CD14-positive monocyte (primary cell): ENCODE data around the gene PFN1. TPM values are rescaled to one million over a fixed set of nuclear protein-coding genes. Genes with fewer than 3 reads are reported as not detected.

Experiments used
- DNase-seq, 3 donors: peaks; one replicate each; pipeline ENCODE4 v3.0.0-alpha.2; 2011 to 2022
- H2AFZ ChIP-seq: 2 replicates; pipeline ENCODE4 v1.6.0; 2012; ENCODE audit warnings: mild to moderate bottlenecking, low read depth, low read length, inconsistent platforms; ENCODE audit not compliant: insufficient read depth, poor library complexity, severe bottlenecking
- H3K27ac ChIP-seq, 2 donors: 1 replicate in 1 of 2; 2 replicates in 1 of 2; pipeline ENCODE4 v1.5.1; 2012 to 2013; ENCODE audit warnings: low read length in 2 of 2, control low read depth in 1 of 2, inconsistent platforms in 1 of 2, low read depth in 1 of 2, mild to moderate bottlenecking in 1 of 2
- H3K27me3 ChIP-seq, 2 donors: one replicate each; pipeline versions ENCODE4 v1.6.0 to v1.6.1; 2011 to 2013; ENCODE audit warnings: low read length in 2 of 2; ENCODE audit not compliant: control insufficient read depth in 2 of 2, insufficient read depth in 2 of 2
- H3K36me3 ChIP-seq, 2 donors: replicated peaks in 1 of 2; 1 replicate in 1 of 2; 2 replicates in 1 of 2; pipeline versions ENCODE4 v1.5.1 to v1.6.1; 2012 to 2013; ENCODE audit warnings: low read length in 2 of 2, control low read depth in 1 of 2, inconsistent platforms in 1 of 2, mild to moderate bottlenecking in 1 of 2; ENCODE audit not compliant: insufficient read depth in 2 of 2, control insufficient read depth in 1 of 2
- H3K4me1 ChIP-seq, 2 donors: 1 replicate in 1 of 2; 2 replicates in 1 of 2; pipeline versions ENCODE4 v1.5.1 to v1.6.1; 2012 to 2013; ENCODE audit warnings: low read length in 2 of 2, control low read depth in 1 of 2, inconsistent platforms in 1 of 2, mild to moderate bottlenecking in 1 of 2, moderate library complexity in 1 of 2; ENCODE audit not compliant: insufficient read depth in 2 of 2, control insufficient read depth in 1 of 2
- H3K4me2 ChIP-seq: replicated peaks from 2 replicates; pipeline ENCODE3; 2012; ENCODE audit warnings: low read length, moderate library complexity, mild to moderate bottlenecking; ENCODE audit not compliant: poor library complexity, severe bottlenecking; ENCODE audit errors: extremely low read depth
- H3K4me3 ChIP-seq, 3 experiments: fragments of 200-600 bp in 1 of 3; sonication (generic) in 1 of 3; replicated peaks in 1 of 3; 1 replicate in 2 of 3; 2 replicates in 1 of 3; pipeline ENCODE4 v1.5.1; 2011 to 2013; ENCODE audit warnings: low read length in 3 of 3, mild to moderate bottlenecking in 3 of 3, control low read depth in 2 of 3, low read depth in 2 of 3, inconsistent platforms in 1 of 3, moderate library complexity in 1 of 3
- H3K79me2 ChIP-seq: 2 replicates; pipeline ENCODE4 v1.6.0; 2012; ENCODE audit warnings: mild to moderate bottlenecking, control low read depth, inconsistent platforms, low read length, moderate library complexity; ENCODE audit not compliant: insufficient read depth
- H3K9ac ChIP-seq: 2 replicates; pipeline ENCODE4 v1.6.0; 2017; ENCODE audit warnings: low read length, mild to moderate bottlenecking; ENCODE audit not compliant: insufficient read depth, poor library complexity, severe bottlenecking
- H3K9me3 ChIP-seq, 2 donors: replicated peaks in 1 of 2; 1 replicate in 1 of 2; 2 replicates in 1 of 2; pipeline versions ENCODE4 v1.5.1 to v1.6.1; 2012 to 2013; ENCODE audit warnings: low read length in 2 of 2, control low read depth in 1 of 2; ENCODE audit not compliant: control insufficient read depth in 1 of 2, insufficient read depth in 1 of 2
- H4K20me1 ChIP-seq: 2 replicates; pipeline ENCODE4 v1.6.0; 2012; ENCODE audit warnings: mild to moderate bottlenecking, low read length, control low read depth, moderate library complexity; ENCODE audit not compliant: insufficient read depth
- H3K27ac Mint-ChIP-seq, 7 donors: one replicate each; pipeline ENCODE4 v1.8.0; 2020; ENCODE audit warnings: mild to moderate bottlenecking in 7 of 7, mixed read lengths in 7 of 7, moderate library complexity in 6 of 7, inconsistent platforms in 2 of 7
- H3K27me3 Mint-ChIP-seq, 3 donors: one replicate each; pipeline ENCODE4 v1.8.0; 2021 to 2022; ENCODE audit warnings: low read depth in 3 of 3, mild to moderate bottlenecking in 3 of 3, mixed read lengths in 3 of 3, moderate library complexity in 3 of 3, inconsistent platforms in 1 of 3
- H3K36me3 Mint-ChIP-seq, 2 donors: one replicate each; pipeline ENCODE4 v1.8.0; 2020; ENCODE audit warnings: mixed read lengths in 2 of 2, inconsistent platforms in 1 of 2, mild to moderate bottlenecking in 1 of 2
- H3K4me1 Mint-ChIP-seq: one replicate; pipeline ENCODE4 v1.8.0; 2020; ENCODE audit warnings: mild to moderate bottlenecking, mixed read lengths
- H3K4me3 Mint-ChIP-seq, 2 donors: one replicate each; pipeline ENCODE4 v1.8.0; 2020; ENCODE audit warnings: mild to moderate bottlenecking in 2 of 2, mixed read lengths in 2 of 2, moderate library complexity in 1 of 2
- H3K9me3 Mint-ChIP-seq, 7 donors: one replicate each; pipeline ENCODE4 v1.8.0; 2020 to 2022; ENCODE audit warnings: mixed read lengths in 7 of 7, mild to moderate bottlenecking in 6 of 7, moderate library complexity in 6 of 7, inconsistent platforms in 2 of 7
- WGBS: methylation state at CpG from one replicate; pipeline ENCODE4 v1.1.5; 2013; ENCODE audit warnings: missing lambda C conversion rate; ENCODE audit not compliant: insufficient coverage; 5-methylcytosine and 5-hydroxymethylcytosine counted together
- intact Hi-C, 2 donors: fragments of 100-400 bp; cut with micrococcal nuclease; formaldehyde crosslinking; loops; one replicate each; pipeline versions ENCODE4 v1.15.0 to v1.15.1; 2023
- polyA plus RNA-seq, 3 donors: library from polyadenylated mRNA; depleted of rRNA in 1 of 3; unstranded in 2 of 3; stranded (reverse) in 1 of 3; fragments of 300-500 nt in 2 of 3; fragments of >200 nt in 1 of 3; fragmentation: Illumina TruSeq in 2 of 3; gene quantifications; 1 replicate in 2 of 3; 2 replicates in 1 of 3; pipeline ENCODE4 v1.2.3, GENCODE V29; 2012 to 2021
- TF ChIP-seq, protein P1 (sequence below): fragments of 200-600 bp; IDR thresholded peaks from one replicate; pipeline ENCODE4 v1.8.0; 2022; ENCODE audit warnings: antibody characterized with exemption, mild to moderate bottlenecking

PFN1 gene
- polyA plus RNA-seq, 3 donors, result 842 to 1,613 (median 1,582) TPM

- Mint-ChIP-seq H3K27me3 (peaks cover 38 to 61% (median 60%) of the 10 kb centered on the region in 3 donors), H3K4me3 (peak within 1 kb of the TSS; percentile 62 to 68), H3K27ac (peak within 1 kb of the TSS; percentile 79 to 96 (median 85)), H3K4me1 (peaks cover 43% of the 10 kb centered on the region), H3K9me3 (peaks cover 0 to 10% (median 3%) of the 10 kb centered on the region in 7 donors), H3K36me3 (peaks cover 5 to 12% of the 10 kb centered on the region in 2 donors)
- no peaks in the 10 kb centered on the region for H3K9me3 ChIP-seq
- TF ChIP-seq, protein P1, sequence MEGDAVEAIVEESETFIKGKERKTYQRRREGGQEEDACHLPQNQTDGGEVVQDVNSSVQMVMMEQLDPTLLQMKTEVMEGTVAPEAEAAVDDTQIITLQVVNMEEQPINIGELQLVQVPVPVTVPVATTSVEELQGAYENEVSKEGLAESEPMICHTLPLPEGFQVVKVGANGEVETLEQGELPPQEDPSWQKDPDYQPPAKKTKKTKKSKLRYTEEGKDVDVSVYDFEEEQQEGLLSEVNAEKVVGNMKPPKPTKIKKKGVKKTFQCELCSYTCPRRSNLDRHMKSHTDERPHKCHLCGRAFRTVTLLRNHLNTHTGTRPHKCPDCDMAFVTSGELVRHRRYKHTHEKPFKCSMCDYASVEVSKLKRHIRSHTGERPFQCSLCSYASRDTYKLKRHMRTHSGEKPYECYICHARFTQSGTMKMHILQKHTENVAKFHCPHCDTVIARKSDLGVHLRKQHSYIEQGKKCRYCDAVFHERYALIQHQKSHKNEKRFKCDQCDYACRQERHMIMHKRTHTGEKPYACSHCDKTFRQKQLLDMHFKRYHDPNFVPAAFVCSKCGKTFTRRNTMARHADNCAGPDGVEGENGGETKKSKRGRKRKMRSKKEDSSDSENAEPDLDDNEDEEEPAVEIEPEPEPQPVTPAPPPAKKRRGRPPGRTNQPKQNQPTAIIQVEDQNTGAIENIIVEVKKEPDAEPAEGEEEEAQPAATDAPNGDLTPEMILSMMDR, result peak; percentile 91
- peak within 1 kb of the TSS; percentile 89 for H3K4me2 ChIP-seq
- H3K79me2 ChIP-seq, result no peaks in the 10 kb centered on the region
- intact Hi-C loops, result loop anchor here (5.0 to 10.0 kb wide), 2 partner anchors 44 to 162 kb away; partner anchors contain the start of gene PFN1 (in 1 of the 2)
- peaks cover 0 to 26% of the 10 kb centered on the region in 2 donors for H3K27me3 ChIP-seq
- H3K9ac ChIP-seq, result peak within 1 kb of the TSS; percentile 49
- H3K4me1 ChIP-seq, result peaks cover 47 to 53% of the 10 kb centered on the region in 2 donors
- H3K4me3 ChIP-seq, result peak within 1 kb of the TSS in 1 of 3 experiments; percentile 83
- H2AFZ ChIP-seq, result no peak within 1 kb of the TSS
- H4K20me1 ChIP-seq, result no peaks in the 10 kb centered on the region
- WGBS, result 0% methylated on average over 8 of the region's 10 CpGs
- H3K36me3 ChIP-seq, result no peaks in the 10 kb centered on the region
- peak within 1 kb of the TSS; percentile 33 to 80 for H3K27ac ChIP-seq
- DNase-seq, result peak; percentile 62 to 78 (median 64)
Measured at GRCh38 chr17:4903051-4903818, 45.1 kb downstream of the PFN1 start, which contains the start of gene CHRNE. CHRNE (minus strand) TSS chr17:4903098; CDS start chr17:4903063, 35 bp downstream.

- no peaks in the 10 kb centered on the region for H4K20me1 ChIP-seq
- peak overlapping the region; percentile 58 to 68 for H3K4me3 Mint-ChIP-seq
- no peaks in the 10 kb centered on the region for H3K9me3 ChIP-seq
- no peaks in the 10 kb centered on the region for H3K79me2 ChIP-seq
- TF ChIP-seq, protein P1, result no peak
- H3K27ac ChIP-seq, result peak overlapping the region in 1 of 2 donors; percentile 80
- peak overlapping the region; percentile 49 for H3K9ac ChIP-seq
- peaks cover under 1 to 2% of the 10 kb centered on the region in 2 donors for H3K36me3 ChIP-seq
- peaks cover 43% of the 10 kb centered on the region for H3K4me1 Mint-ChIP-seq
- peak in 1 of 3 donors; percentile 20 for DNase-seq
- H3K27me3 ChIP-seq, result peaks cover 0 to 26% of the 10 kb centered on the region in 2 donors
- peak overlapping the region; percentile 89 for H3K4me2 ChIP-seq
- intact Hi-C loops, result loop anchor here (5.0 to 10.0 kb wide), 2 partner anchors 45 to 162 kb away; partner anchors contain the start of gene PFN1 (in 1 of the 2)
- peak overlapping the region; percentile 71 to 96 (median 85) for H3K27ac Mint-ChIP-seq
- H3K36me3 Mint-ChIP-seq, result peaks cover 7 to 12% of the 10 kb centered on the region in 2 donors
- peak overlapping the region in 1 of 3 experiments; percentile 83 for H3K4me3 ChIP-seq
- peaks cover 41 to 63% (median 59%) of the 10 kb centered on the region in 3 donors for H3K27me3 Mint-ChIP-seq
- H2AFZ ChIP-seq, result no peak overlapping the region
- H3K9me3 Mint-ChIP-seq, result peaks cover 0 to 10% (median 3%) of the 10 kb centered on the region in 7 donors
- H3K4me1 ChIP-seq, result peaks cover 47 to 52% of the 10 kb centered on the region in 2 donors
- 54% methylated on average over 3 of the region's 8 CpGs for WGBS
Measured at GRCh38 chr17:4902540-4902939, 45.8 kb downstream of the PFN1 start.
